Loucy (cell line): ENCODE data around the gene REEP6.

ENCODE experiments used
- CTCF ChIP-seq: fragments of 200-600 bp; sonication (generic); conservative IDR thresholded peaks from 2 replicates; pipeline ENCODE4 v1.5.1; 2014; ENCODE audit warnings: mild to moderate bottlenecking, antibody characterized with exemption, low read length
- EZH2phosphoT487 ChIP-seq: fragments of 200-600 bp; IDR thresholded peaks from 2 replicates; pipeline ENCODE4 v1.6.1; 2018; ENCODE audit warnings: antibody characterized with exemption, mild to moderate bottlenecking, moderate library complexity, borderline replicate concordance

- TF ChIP-seq CTCF (no peak), EZH2phosphoT487 (no peak)
Measured at GRCh38 chr19:1540365-1540925, 49.5 kb downstream of the REEP6 start.
